HG02623 (cell line): Measurements from ENCODE around the gene CR1L.
"Not testable (repeated sequence)": the region's sequence is repeated elsewhere in the genome, so short reads cannot be mapped to it uniquely, and the experiment has no call there.

Experiments used
- ATAC-seq: cut with Tn5 transposase; IDR thresholded peaks from one replicate; pipeline ENCODE4 v1.9.1; 2021; ENCODE audit warnings: moderate library complexity; ENCODE audit not compliant: unreplicated experiment

CR1L gene

DNA sequence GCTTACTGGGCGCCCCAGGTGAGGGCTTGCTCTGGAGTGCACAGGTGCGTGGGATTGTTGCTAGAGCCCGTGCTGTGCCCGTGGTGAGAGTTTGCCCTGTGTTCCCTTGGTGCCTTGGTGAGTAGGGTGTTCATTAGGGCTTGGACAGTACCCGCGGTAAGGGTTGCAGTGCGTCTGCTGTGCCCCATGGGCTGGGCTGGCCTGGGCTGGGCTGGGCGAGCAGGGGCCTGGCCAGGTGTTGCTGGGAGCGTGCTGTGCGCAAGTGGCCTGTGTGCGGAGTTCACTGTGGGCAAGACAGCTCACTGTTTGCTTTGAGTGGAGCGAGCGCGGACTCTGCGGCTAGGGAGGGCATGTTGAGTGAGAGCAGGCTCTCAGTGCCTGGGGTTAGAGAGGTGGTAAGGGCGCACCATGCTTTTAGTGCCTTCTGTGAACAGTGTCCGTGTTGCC, 725 bp downstream of the CR1L start:
- ATAC-seq, result no peak

DNA sequence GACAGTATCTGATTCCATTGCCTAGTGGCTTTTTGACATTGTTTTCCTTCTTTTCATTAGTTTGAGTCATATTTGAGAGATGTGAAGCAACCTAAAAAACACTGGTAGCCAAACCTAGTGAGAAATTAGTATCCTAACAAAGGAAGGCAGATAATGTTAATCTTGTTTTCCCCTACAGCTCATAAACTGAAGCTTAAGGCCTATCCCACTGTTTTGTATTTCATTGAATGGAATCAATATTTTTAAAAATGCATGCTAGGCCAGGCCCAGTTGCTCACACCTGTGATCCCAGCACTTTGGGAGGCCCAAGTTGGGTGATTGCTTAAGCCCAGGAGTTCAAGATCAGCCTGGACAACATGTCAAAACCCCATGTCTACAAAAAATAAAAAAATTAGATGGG, 1.2 kb downstream of the CR1L start:
- ATAC-seq, result no peak

DNA sequence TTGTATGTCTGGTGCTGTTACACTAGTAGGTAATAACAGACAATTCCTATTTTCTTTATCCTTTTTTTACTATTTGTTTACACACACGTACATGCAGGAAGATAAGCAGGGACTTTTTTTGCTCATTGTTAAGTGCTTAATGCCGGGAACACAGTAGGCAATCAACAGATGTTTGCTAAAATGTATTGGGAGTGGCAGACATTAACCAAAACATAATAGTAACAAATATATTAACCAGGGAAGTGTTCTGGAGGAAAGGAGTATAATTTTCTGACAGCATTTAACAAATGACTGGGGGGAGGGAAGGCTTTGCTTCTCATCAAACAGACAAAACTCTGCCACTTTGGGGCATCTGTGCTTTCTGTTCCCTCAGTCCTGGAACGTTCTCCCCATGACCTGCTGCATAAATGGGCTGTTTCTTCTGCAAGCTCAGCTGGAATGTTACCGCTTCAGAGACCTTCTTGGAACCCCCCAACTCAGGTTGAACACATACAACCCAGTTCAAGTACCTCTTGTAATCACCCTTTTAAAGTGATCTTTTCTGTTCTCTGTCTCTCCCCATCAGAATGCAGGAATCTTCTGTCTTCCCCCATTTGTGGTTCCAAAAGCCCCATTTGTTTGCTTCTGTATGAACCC, 2.1 kb downstream of the CR1L start:
- no peak for ATAC-seq

- ATAC-seq, result no peak
Observed at GRCh38 chr1:207647671-207648333, 2.9 kb downstream of the CR1L start.

- ATAC-seq, result no peak
Observed at GRCh38 chr1:207648334-207649209, 3.6 kb downstream of the CR1L start.

DNA sequence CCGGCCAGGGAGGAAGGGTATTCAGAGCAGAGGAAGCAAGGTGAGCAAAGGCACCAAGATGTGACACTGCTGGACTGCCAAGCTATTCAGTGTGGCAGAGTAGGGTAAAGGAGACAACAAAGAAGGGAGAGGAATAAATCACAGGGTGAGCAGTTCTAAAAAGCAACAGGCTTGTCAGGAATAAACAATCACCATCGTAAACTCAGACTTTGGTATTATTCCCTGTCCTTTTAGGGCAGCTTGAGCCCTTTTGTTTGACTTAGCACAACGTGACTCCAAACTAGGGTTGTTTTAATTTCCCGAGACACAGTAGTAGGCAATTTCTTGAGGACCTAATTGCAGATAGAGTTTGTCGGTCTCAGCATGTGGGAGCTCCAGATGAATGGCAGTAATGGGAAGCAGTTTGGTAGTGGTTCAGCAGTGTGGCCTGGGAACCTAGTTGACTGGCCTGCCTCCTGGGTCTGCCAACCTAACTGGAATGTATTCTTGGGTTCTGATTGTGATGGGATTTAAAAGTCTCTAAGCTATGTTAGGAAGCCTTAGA, 4.3 kb downstream of the CR1L start:
- no peak for ATAC-seq

DNA sequence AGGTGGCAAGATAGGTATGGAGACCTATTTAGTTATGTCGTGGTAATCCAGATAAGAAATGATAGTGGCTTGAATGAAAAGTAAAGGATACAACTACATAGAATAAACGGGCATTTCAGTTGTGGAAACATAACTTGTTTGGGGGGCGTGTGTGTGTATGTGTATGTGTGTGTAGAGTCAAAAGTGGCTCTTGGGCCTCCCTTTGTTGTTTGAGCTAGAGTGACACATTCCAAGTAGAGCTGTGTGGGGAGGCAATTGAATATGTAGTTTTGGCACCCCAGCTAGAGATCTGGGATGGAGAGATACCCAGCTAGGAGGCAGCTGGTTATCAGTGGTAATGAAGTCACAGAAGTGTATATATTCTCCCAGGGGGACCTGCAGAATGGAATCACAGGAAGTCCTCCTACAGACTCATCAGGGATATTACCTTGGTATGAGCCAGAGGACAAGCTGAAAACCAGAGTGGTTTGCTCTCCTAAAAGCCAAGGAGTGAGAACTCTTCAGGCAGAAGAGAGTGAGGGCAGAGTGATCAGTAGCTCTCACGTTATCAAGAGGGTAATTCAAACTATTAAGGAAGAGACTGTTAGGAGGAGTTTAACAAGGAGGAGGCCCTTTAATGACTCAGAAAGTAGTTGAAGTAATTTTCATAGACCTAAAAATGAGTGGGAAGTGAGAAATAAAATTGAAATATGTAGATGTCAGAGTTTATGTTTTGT, 5.1 kb downstream of the CR1L start:
- no peak for ATAC-seq

DNA sequence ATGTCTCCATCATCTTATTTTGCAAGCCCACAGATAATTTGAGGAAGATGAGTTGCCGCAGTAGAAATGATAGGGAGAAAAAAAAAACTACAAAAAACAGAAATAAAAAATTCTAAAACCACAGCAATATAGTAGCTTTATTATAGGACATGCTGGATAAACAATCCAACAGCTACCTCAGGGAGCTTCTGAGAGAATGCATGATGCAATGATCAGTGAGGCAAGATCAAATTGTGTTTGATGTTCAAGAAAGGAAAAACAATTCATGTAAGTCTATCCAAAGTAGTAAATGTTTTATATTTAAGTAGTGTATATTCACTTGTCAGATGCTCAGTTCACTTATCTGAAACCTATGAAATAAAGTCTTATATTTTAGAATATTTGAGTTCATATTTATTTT, 6.7 kb downstream of the CR1L start:
- no peak for ATAC-seq

DNA sequence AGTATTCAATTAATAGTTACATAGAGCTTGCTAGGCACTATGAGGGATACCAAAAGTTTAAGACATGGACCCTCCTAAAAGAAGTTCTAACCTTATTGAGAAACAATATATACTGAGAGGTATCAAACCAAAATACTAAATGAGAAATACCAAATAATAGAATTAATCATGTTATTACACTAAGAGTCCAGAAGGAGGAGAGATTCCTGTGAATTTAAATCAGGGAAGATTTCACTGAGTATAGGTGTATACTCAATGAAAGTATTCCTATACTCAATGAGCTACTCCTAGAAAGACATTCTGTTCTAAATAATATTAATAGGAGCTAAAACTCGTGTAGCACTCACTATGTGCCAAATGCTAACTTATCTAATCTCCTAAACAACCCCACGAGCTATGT, 9.4 kb downstream of the CR1L start:
- ATAC-seq, result no peak

- no peak for ATAC-seq
Observed at GRCh38 chr1:207658408-207658807, 13.5 kb downstream of the CR1L start.

DNA sequence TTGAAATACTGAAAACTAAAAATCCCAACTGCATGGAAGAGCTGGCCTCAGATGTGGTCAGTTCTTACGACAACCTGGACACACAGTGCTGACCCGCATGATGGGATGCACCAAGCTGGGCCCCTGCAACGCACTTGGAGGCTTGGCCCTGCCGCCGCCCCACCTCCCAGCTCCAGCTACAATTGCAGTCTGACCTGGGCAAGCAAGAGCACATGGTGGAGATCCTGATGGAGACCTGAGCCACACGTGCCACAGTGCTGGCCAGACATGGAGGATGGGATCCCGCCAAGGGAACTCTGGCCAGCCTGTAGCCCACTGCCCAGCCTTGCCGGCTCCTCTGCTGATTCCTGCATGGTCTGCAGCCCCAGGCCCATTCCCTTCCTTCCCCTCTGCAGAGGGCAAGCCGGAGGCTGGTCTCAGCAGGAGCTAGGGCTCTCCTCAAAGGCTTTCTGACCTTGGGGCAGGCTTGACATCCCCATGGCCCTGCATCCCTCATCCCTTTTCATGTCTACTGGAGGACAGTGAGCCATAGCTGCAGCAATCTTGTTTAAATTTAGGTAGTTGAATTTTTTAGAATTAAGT, 14.1 kb downstream of the CR1L start:
- ATAC-seq, result no peak

DNA sequence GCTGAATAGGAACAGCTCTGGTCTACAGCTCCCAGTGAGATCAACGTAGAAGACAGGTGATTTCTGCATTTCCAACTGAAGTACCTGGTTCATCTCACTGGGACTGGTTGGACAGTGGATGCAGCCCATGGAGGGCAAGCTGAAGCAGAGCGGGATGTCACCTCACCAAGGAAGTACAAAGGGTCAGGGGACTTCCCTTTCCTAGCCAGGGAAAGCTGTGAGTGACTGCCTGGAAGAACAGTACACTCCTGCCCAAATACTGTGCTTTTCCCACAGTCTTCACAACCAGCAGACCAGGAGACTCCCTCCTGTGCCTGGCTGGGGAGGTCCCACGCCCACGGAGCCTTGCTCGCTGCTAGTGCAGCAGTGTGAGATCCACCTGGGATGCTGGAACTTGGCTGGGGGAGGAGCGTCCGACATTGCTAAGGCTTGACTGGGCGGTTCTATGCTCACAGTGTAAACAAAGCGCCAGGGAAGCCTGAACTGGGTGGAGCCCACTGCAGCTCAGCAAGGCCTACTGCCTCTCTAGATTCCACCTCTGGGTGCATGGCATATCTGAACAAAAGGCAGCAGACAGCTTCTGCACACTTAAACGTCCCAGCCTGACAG, 14.7 kb downstream of the CR1L start:
- no peak for ATAC-seq

- not testable (repeated sequence) for ATAC-seq
Observed at GRCh38 chr1:207661420-207661819, 16.5 kb downstream of the CR1L start.

DNA sequence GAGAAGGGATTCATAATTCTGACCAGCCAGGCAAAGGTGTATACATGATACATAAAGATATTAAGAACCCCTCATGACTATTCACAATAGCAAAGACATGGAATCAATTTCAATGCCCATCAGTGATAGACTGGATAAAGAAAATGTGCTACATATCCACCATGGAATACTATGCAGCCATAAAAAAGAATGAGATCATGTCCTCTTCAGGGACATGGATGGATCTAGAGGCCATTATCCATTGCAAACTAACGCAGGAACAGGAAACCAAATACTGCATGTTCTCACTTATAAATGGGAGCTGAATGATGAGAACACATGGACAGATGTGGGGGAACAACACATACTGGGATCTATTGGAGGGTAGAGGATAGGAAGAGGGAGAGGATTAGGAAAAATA, 21.4 kb downstream of the CR1L start:
- no peak for ATAC-seq

GRCh38 chr1:207669528-207670009, 24.6 kb downstream of the CR1L start:
- ATAC-seq, result no peak

- ATAC-seq, result peak; percentile 76
Observed at GRCh38 chr1:207670192-207670591, 25.3 kb downstream of the CR1L start.

DNA sequence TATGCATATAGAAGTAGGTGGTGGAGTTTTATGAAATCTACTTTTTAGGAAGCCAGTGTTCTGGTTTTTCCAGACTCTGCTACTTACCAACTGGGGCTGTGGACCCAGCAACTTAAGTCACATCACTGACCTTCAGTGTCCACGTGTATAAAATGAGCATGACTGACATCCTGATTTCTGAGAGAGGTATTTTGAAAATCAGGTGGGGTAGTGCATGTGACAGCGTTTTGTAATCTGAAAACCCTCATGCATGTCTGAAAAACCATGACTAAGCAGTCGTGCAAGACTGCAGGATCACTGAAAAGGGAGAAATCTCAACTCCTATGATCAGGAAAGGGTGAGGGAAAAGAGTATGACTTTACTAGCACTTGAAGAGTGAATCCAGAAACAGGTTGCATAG, 26.1 kb downstream of the CR1L start:
- no peak for ATAC-seq

GRCh38 chr1:207672522-207673130, 27.7 kb downstream of the CR1L start:
- ATAC-seq, result no peak

DNA sequence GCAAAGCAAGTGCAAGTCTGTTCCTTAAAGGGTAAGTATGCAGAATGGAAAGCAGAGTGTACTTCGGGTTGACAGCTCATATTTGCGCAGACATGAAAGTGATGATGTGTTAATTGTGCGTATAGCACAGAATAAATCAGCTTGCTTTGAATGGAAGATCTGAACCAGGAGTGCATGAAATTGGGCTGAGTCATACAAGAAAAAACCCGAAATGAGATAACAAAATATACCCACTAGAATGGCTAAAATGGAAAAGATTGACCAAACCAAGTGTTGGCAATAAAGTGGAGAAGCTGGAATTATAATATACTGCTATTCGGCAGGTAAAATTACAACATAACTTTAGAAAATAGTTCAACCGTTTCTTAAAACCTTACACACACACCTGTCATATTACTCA, 28.5 kb downstream of the CR1L start:
- ATAC-seq, result no peak

DNA sequence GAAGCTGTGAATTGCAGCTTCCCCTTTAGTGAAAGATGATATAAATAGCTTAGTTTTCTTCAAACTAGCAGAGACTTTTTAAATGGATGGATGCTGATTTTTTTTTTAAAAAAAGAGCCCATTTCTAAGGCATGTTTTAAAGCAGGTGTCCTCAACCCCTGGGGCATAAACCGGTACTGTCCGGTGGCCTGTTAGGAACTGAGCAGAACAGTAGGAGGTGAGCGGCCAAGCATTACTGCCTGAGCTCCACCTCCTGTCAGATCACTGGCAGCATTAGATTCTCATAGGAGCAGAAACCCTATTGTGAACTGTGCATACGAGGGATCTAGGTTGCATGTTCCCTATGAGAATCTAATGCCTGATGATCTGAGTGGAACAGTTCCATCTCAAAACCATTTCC, 31.2 kb downstream of the CR1L start:
- no peak for ATAC-seq
